Mucosa of rectum (tissue), 2 donors: Measurements from ENCODE around the gene STAM2.
"Not testable (repeated sequence)": the region's sequence is repeated elsewhere in the genome, so short reads cannot be mapped to it uniquely, and the experiment has no call there.

Experiments
- H3K27ac ChIP-seq, 2 donors: one replicate each; pipeline ENCODE4 v1.7.0; 2013; ENCODE audit warnings: inconsistent platforms in 2 of 2, low read depth in 2 of 2, low read length in 2 of 2
- H3K27me3 ChIP-seq, 2 donors: one replicate each; pipeline ENCODE4 v1.7.0; 2013; ENCODE audit warnings: low read length in 2 of 2; ENCODE audit not compliant: control insufficient read depth in 2 of 2, insufficient read depth in 2 of 2
- H3K36me3 ChIP-seq, 2 donors: one replicate each; pipeline ENCODE4 v1.7.0; 2013; ENCODE audit warnings: low read length in 2 of 2; ENCODE audit not compliant: control insufficient read depth in 2 of 2, insufficient read depth in 2 of 2
- H3K4me1 ChIP-seq, 2 donors: one replicate each; pipeline ENCODE4 v1.7.0; 2013; ENCODE audit warnings: low read length in 2 of 2, mild to moderate bottlenecking in 1 of 2; ENCODE audit not compliant: control insufficient read depth in 2 of 2, insufficient read depth in 2 of 2
- H3K4me3 ChIP-seq, 2 donors: one replicate each; pipeline ENCODE4 v1.7.0; 2013; ENCODE audit warnings: low read length in 2 of 2
- H3K9ac ChIP-seq, 2 donors: one replicate each; pipeline ENCODE4 v1.7.0; 2013; ENCODE audit warnings: low read length in 2 of 2, low read depth in 1 of 2, mild to moderate bottlenecking in 1 of 2
- H3K9me3 ChIP-seq, 2 donors: one replicate each; pipeline ENCODE4 v1.7.0; 2013; ENCODE audit warnings: low read length in 2 of 2; ENCODE audit not compliant: control insufficient read depth in 2 of 2
- donor health status: healthy.
- donor health status: Normal muscosa, but diverticular disease.

The STAM2 gene

DNA sequence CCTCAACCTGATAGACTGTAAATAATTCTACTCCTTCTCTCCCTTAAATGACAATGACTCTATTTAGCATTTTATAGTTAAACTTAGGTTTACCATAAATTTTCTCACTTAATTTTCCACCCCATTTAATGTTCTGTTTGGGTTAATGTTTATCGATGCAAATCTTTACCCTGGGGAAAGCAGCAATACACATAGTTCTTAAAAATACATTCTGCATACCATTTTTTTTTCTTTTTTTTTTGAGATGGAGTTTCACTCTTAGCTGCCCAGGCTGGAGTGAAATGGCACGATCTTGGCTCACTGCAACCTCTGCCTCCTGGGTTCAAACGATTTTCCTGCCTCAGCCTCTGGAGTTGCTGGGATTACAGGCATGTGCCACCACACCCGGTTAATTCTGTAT, 14.0 kb downstream of the STAM2 start:
- Histone ChIP-seq H3K27me3 (no peaks in the 10 kb centered on the region), H3K4me3 (no peak overlapping the region)

GRCh38 chr2:152160378-152160777, 15.2 kb downstream of the STAM2 start:
- not testable (repeated sequence) for H3K36me3 ChIP-seq, H3K9ac ChIP-seq, H3K27me3 ChIP-seq, H3K4me3 ChIP-seq, H3K4me1 ChIP-seq, H3K9me3 ChIP-seq, H3K27ac ChIP-seq

More for the DNA sequence above, 14.0 kb downstream of the STAM2 start:
- H3K4me1 ChIP-seq: no peaks in the 10 kb centered on the region
- H3K9me3 ChIP-seq: no peaks in the 10 kb centered on the region
- peaks cover 0 to 2% of the 10 kb centered on the region in 2 donors for H3K36me3 ChIP-seq
- no peak overlapping the region for H3K9ac ChIP-seq
- no peak overlapping the region for H3K27ac ChIP-seq

- H3K4me1 ChIP-seq: peaks cover 0 to 2% of the 10 kb centered on the region in 2 donors
- H3K4me3 ChIP-seq: no peak overlapping the region
- H3K27ac ChIP-seq: no peak overlapping the region
- no peaks in the 10 kb centered on the region for H3K9me3 ChIP-seq
- H3K36me3 ChIP-seq: no peaks in the 10 kb centered on the region
- H3K27me3 ChIP-seq: no peaks in the 10 kb centered on the region
- H3K9ac ChIP-seq: no peak overlapping the region
Measured at GRCh38 chr2:152157253-152157652, 18.3 kb downstream of the STAM2 start.

DNA sequence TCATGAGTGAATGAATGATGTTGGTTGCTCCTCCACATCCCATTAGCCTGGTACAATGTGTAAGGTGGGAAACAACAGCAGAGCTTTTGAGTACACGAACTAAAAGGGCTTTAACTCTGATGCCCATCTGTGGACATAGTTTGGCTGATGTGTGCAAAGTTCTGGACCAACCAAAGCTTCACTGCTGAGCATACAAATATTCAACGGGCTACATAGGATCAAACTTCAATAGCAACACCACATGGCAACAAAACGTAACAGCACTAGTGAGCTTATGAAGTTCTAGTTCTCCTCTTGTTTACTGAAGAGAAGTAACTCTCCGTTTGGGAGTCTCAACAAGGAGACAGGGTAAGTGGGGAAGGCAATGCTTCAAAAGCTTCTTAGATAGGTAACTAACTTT, 20.4 kb downstream of the STAM2 start:
- H3K9me3 ChIP-seq: no peaks in the 10 kb centered on the region
- peaks cover 0 to 2% of the 10 kb centered on the region in 2 donors for H3K4me1 ChIP-seq
- H3K4me3 ChIP-seq: no peak overlapping the region
- no peak overlapping the region for H3K9ac ChIP-seq
- no peaks in the 10 kb centered on the region for H3K36me3 ChIP-seq
- no peak overlapping the region for H3K27ac ChIP-seq
- H3K27me3 ChIP-seq: no peaks in the 10 kb centered on the region

- H3K4me3 ChIP-seq: no peak overlapping the region
- H3K9ac ChIP-seq: no peak overlapping the region
- no peak overlapping the region for H3K27ac ChIP-seq
- H3K4me1 ChIP-seq: peaks cover 0 to 2% of the 10 kb centered on the region in 2 donors
- H3K27me3 ChIP-seq: no peaks in the 10 kb centered on the region
- H3K36me3 ChIP-seq: no peaks in the 10 kb centered on the region
- H3K9me3 ChIP-seq: no peaks in the 10 kb centered on the region
Measured at GRCh38 chr2:152154462-152154861, 21.1 kb downstream of the STAM2 start.

DNA sequence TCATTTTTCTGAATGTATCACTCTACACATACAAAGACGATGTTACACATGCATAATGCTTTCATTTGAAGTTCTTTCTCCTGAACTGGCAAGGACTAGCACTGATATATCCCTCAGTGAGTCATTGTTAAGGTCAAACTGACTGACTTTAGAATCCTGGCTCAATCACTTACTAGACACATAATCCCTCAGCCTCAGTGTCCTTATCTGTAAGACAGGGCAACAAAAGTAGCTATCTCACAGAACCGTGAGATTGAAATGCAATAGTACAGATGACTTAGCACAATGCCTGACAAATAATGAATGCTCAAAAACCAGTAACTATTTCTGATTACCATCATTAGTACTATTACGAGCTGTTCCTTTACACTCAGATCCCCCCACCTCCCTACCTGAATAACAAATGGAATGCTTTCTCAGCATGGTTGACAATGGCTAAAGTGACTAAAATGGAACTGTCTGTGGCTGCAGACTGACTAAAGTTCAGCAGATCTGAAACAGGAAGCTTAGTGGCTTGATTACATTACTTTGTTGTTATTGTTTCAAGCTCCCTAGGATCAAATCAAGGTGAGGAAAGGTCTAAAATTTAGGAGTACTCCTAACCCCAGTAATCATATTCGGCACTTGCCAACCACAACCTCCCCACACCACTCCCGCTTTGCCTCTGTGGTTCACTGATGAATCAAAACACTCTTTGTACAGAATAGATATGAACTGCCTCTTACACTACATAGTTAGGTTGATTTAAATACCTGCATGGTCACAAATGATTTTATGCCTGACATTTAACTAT, 40.9 kb downstream of the STAM2 start:
- H3K4me3 ChIP-seq: no peak overlapping the region
- H3K36me3 ChIP-seq: peaks cover 0 to 2% of the 10 kb centered on the region in 2 donors
- H3K9ac ChIP-seq: no peak overlapping the region

GRCh38 chr2:152132306-152132705, 43.3 kb downstream of the STAM2 start:
- peaks cover 2 to 3% of the 10 kb centered on the region in 2 donors for H3K36me3 ChIP-seq
- H3K27ac ChIP-seq: no peak overlapping the region
- no peaks in the 10 kb centered on the region for H3K27me3 ChIP-seq
- peaks cover 0 to 3% of the 10 kb centered on the region in 2 donors for H3K4me1 ChIP-seq
- no peak overlapping the region for H3K4me3 ChIP-seq
- no peak overlapping the region for H3K9ac ChIP-seq
- H3K9me3 ChIP-seq: no peaks in the 10 kb centered on the region

More for the DNA sequence above, 40.9 kb downstream of the STAM2 start:
- Histone ChIP-seq H3K9me3 (no peaks in the 10 kb centered on the region), H3K27me3 (no peaks in the 10 kb centered on the region), H3K4me1 (peaks cover 0 to 3% of the 10 kb centered on the region in 2 donors), H3K27ac (no peak overlapping the region)

- Histone ChIP-seq H3K27ac (no peak overlapping the region), H3K4me1 (peaks cover 0 to under 1% of the 10 kb centered on the region in 2 donors), H3K36me3 (peaks cover 7 to 12% of the 10 kb centered on the region in 2 donors), H3K9ac (no peak overlapping the region), H3K27me3 (no peaks in the 10 kb centered on the region), H3K9me3 (no peaks in the 10 kb centered on the region), H3K4me3 (no peak overlapping the region)
Measured at GRCh38 chr2:152127628-152128027, 47.9 kb downstream of the STAM2 start.

GRCh38 chr2:152126664-152127063, 48.9 kb downstream of the STAM2 start:
- Histone ChIP-seq H3K9ac (no peak overlapping the region), H3K4me3 (no peak overlapping the region), H3K36me3 (peaks cover 7 to 12% of the 10 kb centered on the region in 2 donors), H3K27ac (no peak overlapping the region), H3K4me1 (no peaks in the 10 kb centered on the region), H3K27me3 (no peaks in the 10 kb centered on the region), H3K9me3 (no peaks in the 10 kb centered on the region)

DNA sequence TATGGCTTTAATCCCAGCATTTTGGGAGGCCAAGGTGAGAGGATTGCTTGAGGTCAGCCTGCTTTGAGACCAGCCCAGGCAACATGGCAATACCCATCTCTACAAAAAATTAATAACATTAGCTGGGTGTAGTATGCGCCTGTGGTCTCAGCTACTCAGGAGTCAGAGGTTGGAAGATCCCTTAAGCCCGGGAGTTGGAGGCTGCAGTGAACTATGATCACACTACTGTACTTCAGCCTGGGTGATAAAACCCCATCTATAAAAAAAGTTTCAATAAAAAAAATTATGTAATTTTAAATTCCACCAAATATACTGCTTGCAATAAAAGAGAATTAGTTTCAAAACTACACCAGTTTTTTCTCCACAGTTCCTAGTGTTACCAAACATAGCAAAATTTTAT, 53.4 kb downstream of the STAM2 start:
- H3K27ac ChIP-seq: no peak overlapping the region
- H3K4me1 ChIP-seq: no peaks in the 10 kb centered on the region
- H3K9me3 ChIP-seq: no peaks in the 10 kb centered on the region
- peaks cover 14 to 21% of the 10 kb centered on the region in 2 donors for H3K36me3 ChIP-seq
- H3K27me3 ChIP-seq: no peaks in the 10 kb centered on the region
- no peak overlapping the region for H3K4me3 ChIP-seq
- no peak overlapping the region for H3K9ac ChIP-seq
